Neutrophil (primary cell): Measurements from ENCODE around the gene C1S.

Source experiments
- H3K27ac ChIP-seq: fragments of 200-600 bp; sonication (generic); 2 replicates; pipeline ENCODE4 v1.5.1; 2016; ENCODE audit warnings: mild to moderate bottlenecking, moderate library complexity
- H3K27me3 ChIP-seq: fragments of 200-600 bp; sonication (generic); 2 replicates; pipeline ENCODE4 v1.6.0; 2016; ENCODE audit warnings: mild to moderate bottlenecking
- H3K36me3 ChIP-seq: fragments of 200-600 bp; sonication (generic); 2 replicates; pipeline ENCODE4 v1.5.1; 2017
- H3K4me1 ChIP-seq, 2 experiments: fragments of 200-600 bp in 1 of 2; sonication (generic) in 1 of 2; 1 replicate in 1 of 2; 2 replicates in 1 of 2; pipeline versions ENCODE4 v1.5.1 to v1.6.1; 2013 to 2016; ENCODE audit warnings: low read depth in 1 of 2, low read length in 1 of 2, mild to moderate bottlenecking in 1 of 2, moderate library complexity in 1 of 2; ENCODE audit not compliant: control insufficient read depth in 1 of 2, insufficient read depth in 1 of 2
- H3K4me3 ChIP-seq, 2 experiments: fragments of 200-600 bp in 1 of 2; sonication (generic) in 1 of 2; 1 replicate in 1 of 2; 2 replicates in 1 of 2; pipeline ENCODE4 v1.5.1; 2013 to 2016; ENCODE audit warnings: low read depth in 1 of 2, low read length in 1 of 2, mild to moderate bottlenecking in 1 of 2, moderate library complexity in 1 of 2
- H3K9me3 ChIP-seq: fragments of 200-600 bp; sonication (generic); 2 replicates; pipeline ENCODE4 v1.5.1; 2016
- TF ChIP-seq, protein P1 (sequence below): fragments of 200-600 bp; sonication (generic); IDR thresholded peaks from 2 replicates; pipeline ENCODE4 v1.5.1; 2016; ENCODE audit warnings: antibody characterized with exemption

C1S gene

DNA sequence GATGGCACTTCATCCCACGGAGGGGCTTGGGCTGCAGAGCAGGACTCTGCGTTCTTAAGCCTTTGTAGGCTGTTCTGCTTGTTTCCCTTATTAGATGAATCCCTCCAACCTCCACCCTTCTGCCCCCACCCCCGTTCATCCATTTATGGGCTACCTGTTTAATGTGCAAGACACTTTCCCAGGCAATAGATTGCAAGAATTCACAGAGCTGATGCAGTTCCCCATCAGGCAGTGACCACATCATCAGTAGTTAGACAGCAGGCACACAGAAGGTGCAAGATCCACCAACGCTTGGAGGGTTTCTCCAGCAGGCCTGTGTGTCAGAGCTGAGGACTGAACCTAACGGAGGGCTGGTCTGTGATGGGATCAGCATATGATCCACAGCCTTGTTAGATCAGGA lies 33.0 kb downstream of the C1S start:
- Histone ChIP-seq H3K36me3 (peaks cover 32% of the 10 kb centered on the region), H3K4me3 (no peak overlapping the region)
- TF ChIP-seq, protein P1, sequence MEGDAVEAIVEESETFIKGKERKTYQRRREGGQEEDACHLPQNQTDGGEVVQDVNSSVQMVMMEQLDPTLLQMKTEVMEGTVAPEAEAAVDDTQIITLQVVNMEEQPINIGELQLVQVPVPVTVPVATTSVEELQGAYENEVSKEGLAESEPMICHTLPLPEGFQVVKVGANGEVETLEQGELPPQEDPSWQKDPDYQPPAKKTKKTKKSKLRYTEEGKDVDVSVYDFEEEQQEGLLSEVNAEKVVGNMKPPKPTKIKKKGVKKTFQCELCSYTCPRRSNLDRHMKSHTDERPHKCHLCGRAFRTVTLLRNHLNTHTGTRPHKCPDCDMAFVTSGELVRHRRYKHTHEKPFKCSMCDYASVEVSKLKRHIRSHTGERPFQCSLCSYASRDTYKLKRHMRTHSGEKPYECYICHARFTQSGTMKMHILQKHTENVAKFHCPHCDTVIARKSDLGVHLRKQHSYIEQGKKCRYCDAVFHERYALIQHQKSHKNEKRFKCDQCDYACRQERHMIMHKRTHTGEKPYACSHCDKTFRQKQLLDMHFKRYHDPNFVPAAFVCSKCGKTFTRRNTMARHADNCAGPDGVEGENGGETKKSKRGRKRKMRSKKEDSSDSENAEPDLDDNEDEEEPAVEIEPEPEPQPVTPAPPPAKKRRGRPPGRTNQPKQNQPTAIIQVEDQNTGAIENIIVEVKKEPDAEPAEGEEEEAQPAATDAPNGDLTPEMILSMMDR = no peak

DNA sequence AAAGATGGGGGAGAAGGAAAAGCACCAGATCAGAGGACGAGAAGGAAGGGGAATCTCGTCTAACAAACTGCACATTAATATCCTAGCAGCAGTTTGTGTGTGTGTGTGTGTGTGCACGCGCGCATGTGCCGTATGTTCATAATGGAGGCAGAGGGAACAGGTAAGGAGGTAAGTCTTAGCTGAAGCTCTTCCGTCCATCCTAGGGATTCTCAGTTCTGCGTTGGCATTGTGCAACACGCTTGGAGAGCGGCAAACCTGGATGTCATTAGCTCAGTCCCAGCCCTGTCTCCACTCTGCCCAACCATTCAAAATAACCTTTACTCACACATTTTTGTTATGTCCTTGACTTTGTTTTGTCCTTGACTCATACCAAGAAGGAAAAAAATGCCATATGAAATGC lies 33.4 kb downstream of the C1S start:
- Histone ChIP-seq H3K27ac (no peak overlapping the region), H3K9me3 (no peaks in the 10 kb centered on the region), H3K4me1 (peaks cover 11 to 19% of the 10 kb centered on the region in 2 experiments), H3K4me3 (no peak overlapping the region), H3K36me3 (peaks cover 36% of the 10 kb centered on the region), H3K27me3 (no peaks in the 10 kb centered on the region)
- TF ChIP-seq, protein P1 = no peak

More for the DNA sequence above, 33.0 kb downstream of the C1S start:
- Histone ChIP-seq H3K9me3 (no peaks in the 10 kb centered on the region), H3K27ac (no peak overlapping the region), H3K4me1 (peaks cover 11 to 19% of the 10 kb centered on the region in 2 experiments), H3K27me3 (no peaks in the 10 kb centered on the region)

DNA sequence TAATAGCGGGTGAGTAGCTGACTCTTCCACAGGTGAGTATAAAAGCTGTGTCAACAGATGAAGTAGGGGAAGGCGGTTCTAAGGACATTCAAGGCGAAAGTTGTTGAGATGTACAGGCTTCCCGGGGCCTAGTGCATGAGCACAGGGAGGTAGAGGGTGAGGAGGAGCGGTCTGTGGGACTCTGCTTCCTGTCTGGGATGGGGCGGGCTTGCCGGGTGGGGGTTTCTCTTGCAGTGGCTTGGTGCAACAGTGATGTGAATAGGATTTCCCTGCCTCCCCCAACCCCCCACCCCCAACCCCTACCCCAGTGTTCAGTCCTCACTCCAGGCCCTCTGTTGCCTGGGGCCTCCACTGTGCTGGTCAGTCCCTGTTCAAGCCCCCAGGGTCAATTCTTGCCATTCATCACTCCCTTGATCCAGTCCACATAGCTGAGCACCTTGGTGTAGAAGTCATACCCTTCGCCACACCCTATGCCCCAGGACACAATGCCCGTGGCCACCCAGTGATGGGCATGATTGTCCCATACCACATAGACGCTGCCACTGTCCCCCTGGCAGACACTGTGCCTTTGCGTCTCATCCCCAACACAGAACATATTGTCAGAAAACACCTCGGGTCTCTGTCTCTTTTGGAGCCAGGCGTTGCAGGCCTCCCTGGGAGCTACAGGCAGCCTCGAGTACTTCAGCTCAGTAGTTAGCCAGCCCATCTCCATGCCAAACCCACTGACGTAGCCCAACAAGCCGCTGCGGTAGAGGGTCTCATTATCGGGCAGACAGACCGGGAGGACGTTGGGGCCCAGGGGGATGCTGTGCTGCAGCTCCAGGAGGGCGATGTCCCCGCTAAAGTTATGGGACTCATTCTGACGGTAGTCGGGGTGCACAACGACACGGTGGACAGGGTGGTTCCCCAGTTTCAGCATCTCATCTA lies 35.8 kb downstream of the C1S start:
- TF ChIP-seq, protein P1 = no peak
- H3K27ac ChIP-seq = peak overlapping the region; percentile 31

DNA sequence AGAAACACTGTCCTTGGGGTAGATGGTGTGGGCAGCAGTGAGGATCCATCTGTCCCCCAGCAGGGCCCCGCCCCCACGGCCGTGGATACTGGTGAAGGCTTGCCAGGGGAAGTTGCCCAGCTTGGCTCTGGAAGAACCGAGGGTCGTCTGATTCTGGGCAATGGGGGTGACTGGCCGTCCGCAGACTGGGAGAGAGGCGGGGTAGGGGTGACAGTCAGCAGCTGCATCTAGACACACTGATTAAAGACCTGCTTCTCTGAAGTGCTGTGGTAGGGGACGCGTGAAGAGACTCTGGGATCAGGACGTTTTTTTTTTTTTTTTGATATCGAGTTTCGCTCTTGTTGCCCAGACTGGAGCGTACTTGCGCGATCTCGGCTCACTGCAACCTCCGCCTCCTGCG lies 36.5 kb downstream of the C1S start:
- Histone ChIP-seq H3K36me3 (peaks cover 65% of the 10 kb centered on the region), H3K27me3 (no peaks in the 10 kb centered on the region), H3K4me3 (no peak overlapping the region), H3K4me1 (peaks cover 16 to 18% of the 10 kb centered on the region in 2 experiments), H3K9me3 (no peaks in the 10 kb centered on the region), H3K27ac (no peak overlapping the region)
- TF ChIP-seq, protein P1 = no peak

More for the DNA sequence above, 35.8 kb downstream of the C1S start:
- H3K4me1 ChIP-seq = peaks cover 18 to 19% of the 10 kb centered on the region in 2 experiments
- no peaks in the 10 kb centered on the region for H3K27me3 ChIP-seq
- H3K9me3 ChIP-seq = no peaks in the 10 kb centered on the region
- H3K36me3 ChIP-seq = peaks cover 58% of the 10 kb centered on the region
- no peak overlapping the region for H3K4me3 ChIP-seq

DNA sequence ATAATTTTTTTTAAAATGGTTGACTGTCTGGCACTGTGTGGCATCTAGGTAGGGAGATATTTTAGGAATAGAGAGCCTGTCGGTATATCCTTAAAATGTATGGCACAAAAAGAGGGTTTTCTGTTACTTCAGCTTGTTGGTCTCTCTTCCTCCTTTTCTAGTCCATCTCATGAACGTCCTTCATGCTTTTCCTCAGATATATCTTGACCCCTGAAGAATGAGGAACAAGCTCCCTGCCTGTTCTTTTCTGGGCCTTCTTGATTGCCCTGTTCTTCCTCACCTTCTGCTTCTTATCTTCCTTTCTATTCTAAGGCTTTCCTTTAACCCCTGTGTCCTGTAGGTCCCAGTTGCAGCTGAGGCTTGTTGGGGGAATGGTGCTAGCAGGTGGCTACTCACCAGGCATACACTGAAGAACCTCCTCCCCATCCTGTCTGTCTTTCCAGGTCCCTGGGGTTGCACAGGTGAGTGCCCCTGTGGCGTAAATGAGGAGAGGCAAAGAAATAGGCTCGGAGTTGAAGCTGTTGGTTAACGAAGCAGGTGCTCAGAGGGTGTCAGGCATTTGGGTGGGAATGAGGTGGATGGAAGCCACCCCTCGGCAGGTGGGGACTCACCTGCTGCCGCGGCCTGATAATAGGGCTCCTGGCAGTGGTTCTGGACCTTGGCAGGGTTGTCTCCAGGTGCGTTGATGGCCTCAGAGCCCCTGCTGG lies 38.9 kb downstream of the C1S start:
- H3K4me1 ChIP-seq = peaks cover 19 to 27% of the 10 kb centered on the region in 2 experiments
- peaks cover 89% of the 10 kb centered on the region for H3K36me3 ChIP-seq
- H3K9me3 ChIP-seq = no peaks in the 10 kb centered on the region
- peak overlapping the region; percentile 71 for H3K27ac ChIP-seq
- no peak overlapping the region for H3K4me3 ChIP-seq
- H3K27me3 ChIP-seq = no peaks in the 10 kb centered on the region
- TF ChIP-seq, protein P1 = no peak
